Astrocyte (in vitro differentiated cells and primary cell): ENCODE data around the gene PLCXD3. TPM values are rescaled to one million over a fixed set of nuclear protein-coding genes. Genes with fewer than 3 reads are reported as not detected.

Source experiments
- DNase-seq: peaks from one replicate; pipeline ENCODE4 v3.0.0-alpha.2; 2010; ENCODE audit warnings: low read depth
- FAIRE-seq: peaks from 2 replicates; lab custom pipeline; 2011; peaks lifted over from hg19 to GRCh38; lab: Jason Lieb, UNC
- H2AFZ ChIP-seq: 2 replicates; pipeline ENCODE4 v1.6.0; 2012; ENCODE audit warnings: low read depth, low read length, inconsistent platforms
- H3K27ac ChIP-seq: 2 replicates; pipeline ENCODE4 v1.5.1; 2011; ENCODE audit warnings: low read depth, low read length, inconsistent platforms
- H3K27me3 ChIP-seq: 2 replicates; pipeline ENCODE4 v1.6.0; 2011; ENCODE audit warnings: low read length, inconsistent platforms; ENCODE audit not compliant: insufficient read depth
- H3K36me3 ChIP-seq: 2 replicates; pipeline ENCODE4 v1.5.1; 2011; ENCODE audit warnings: low read length, inconsistent platforms; ENCODE audit not compliant: insufficient read depth
- H3K4me1 ChIP-seq: 2 replicates; pipeline ENCODE4 v1.5.1; 2011; ENCODE audit warnings: low read length, inconsistent platforms; ENCODE audit not compliant: insufficient read depth
- H3K4me2 ChIP-seq: 2 replicates; pipeline ENCODE4 v1.6.0; 2012; ENCODE audit warnings: low read length, inconsistent platforms
- H3K4me3 ChIP-seq: 2 replicates; pipeline ENCODE4 v1.5.1; 2011; ENCODE audit warnings: low read depth, mild to moderate bottlenecking, low read length, inconsistent platforms; ENCODE audit not compliant: insufficient read depth
- H3K79me2 ChIP-seq: 2 replicates; pipeline ENCODE4 v1.6.0; 2012; ENCODE audit warnings: mild to moderate bottlenecking, low read length, inconsistent platforms; ENCODE audit not compliant: insufficient read depth
- H3K9ac ChIP-seq: 2 replicates; pipeline ENCODE4 v1.6.0; 2012; ENCODE audit warnings: mild to moderate bottlenecking, low read length, inconsistent platforms
- H3K9me3 ChIP-seq: 2 replicates; pipeline ENCODE4 v1.5.1; 2012; ENCODE audit warnings: low read depth, mild to moderate bottlenecking, low read length, inconsistent platforms; ENCODE audit not compliant: insufficient read depth
- H4K20me1 ChIP-seq: 2 replicates; pipeline ENCODE4 v1.6.0; 2012; ENCODE audit warnings: low read length, inconsistent platforms; ENCODE audit not compliant: insufficient read depth
- H3K27ac Mint-ChIP-seq: one replicate; pipeline ENCODE4 v1.8.0; 2021; ENCODE audit warnings: mild to moderate bottlenecking, mixed read lengths; ENCODE audit not compliant: unreplicated experiment
- H3K27me3 Mint-ChIP-seq: one replicate; pipeline ENCODE4 v1.8.0; 2021; ENCODE audit warnings: low read depth, mixed read lengths; ENCODE audit not compliant: unreplicated experiment
- H3K36me3 Mint-ChIP-seq: one replicate; pipeline ENCODE4 v1.8.0; 2021; ENCODE audit warnings: low read depth, mixed read lengths; ENCODE audit not compliant: unreplicated experiment
- H3K4me1 Mint-ChIP-seq: one replicate; pipeline ENCODE4 v1.8.0; 2021; ENCODE audit warnings: low read depth, mixed read lengths; ENCODE audit not compliant: unreplicated experiment
- H3K4me3 Mint-ChIP-seq: one replicate; pipeline ENCODE4 v1.8.0; 2021; ENCODE audit warnings: mild to moderate bottlenecking, moderate library complexity, mixed read lengths; ENCODE audit not compliant: unreplicated experiment
- H3K9me3 Mint-ChIP-seq: one replicate; pipeline ENCODE4 v1.8.0; 2021; ENCODE audit warnings: mild to moderate bottlenecking, mixed read lengths; ENCODE audit not compliant: unreplicated experiment
- CTCF ChIP-seq: IDR thresholded peaks from 2 replicates; pipeline ENCODE4 v1.5.1; 2011; ENCODE audit warnings: low read depth, mild to moderate bottlenecking, inconsistent platforms, low read length, moderate library complexity; ENCODE audit not compliant: insufficient read depth
- EZH2 ChIP-seq: IDR thresholded peaks from 2 replicates; pipeline ENCODE4 v1.6.1; 2012; ENCODE audit warnings: mild to moderate bottlenecking, low read length, inconsistent platforms; ENCODE audit not compliant: insufficient read depth
- total RNA-seq: library from RNA; stranded (reverse); gene quantifications from 2 replicates; pipeline ENCODE4 v1.2.1, GENCODE V29; 2021

Gene PLCXD3
- total RNA-seq, 1 donor from 2014 or later: 1.6 TPM

- Mint-ChIP-seq H3K4me1 (no peaks in the 10 kb centered on the region), H3K4me3 (no peak overlapping the region), H3K27ac (no peak overlapping the region), H3K9me3 (no peaks in the 10 kb centered on the region), H3K36me3 (no peaks in the 10 kb centered on the region), H3K27me3 (no peaks in the 10 kb centered on the region)
- no peaks in the 10 kb centered on the region for H3K4me1 ChIP-seq
- no peaks in the 10 kb centered on the region for H3K36me3 ChIP-seq
- TF ChIP-seq CTCF: no peak
- no peak for TF ChIP-seq EZH2
- no peaks in the 10 kb centered on the region for H3K79me2 ChIP-seq
- H2AFZ ChIP-seq: no peak overlapping the region
- H3K9me3 ChIP-seq: no peaks in the 10 kb centered on the region
- no peak overlapping the region for H3K27ac ChIP-seq
- H3K4me2 ChIP-seq: no peak overlapping the region
- no peaks in the 10 kb centered on the region for H3K27me3 ChIP-seq
- no peaks in the 10 kb centered on the region for H4K20me1 ChIP-seq
- no peak overlapping the region for H3K9ac ChIP-seq
- DNase-seq (no peak), FAIRE-seq (no peak)
- H3K4me3 ChIP-seq: no peak overlapping the region
Measured at GRCh38 chr5:41286696-41287095, 223.7 kb downstream of the PLCXD3 start.

DNA sequence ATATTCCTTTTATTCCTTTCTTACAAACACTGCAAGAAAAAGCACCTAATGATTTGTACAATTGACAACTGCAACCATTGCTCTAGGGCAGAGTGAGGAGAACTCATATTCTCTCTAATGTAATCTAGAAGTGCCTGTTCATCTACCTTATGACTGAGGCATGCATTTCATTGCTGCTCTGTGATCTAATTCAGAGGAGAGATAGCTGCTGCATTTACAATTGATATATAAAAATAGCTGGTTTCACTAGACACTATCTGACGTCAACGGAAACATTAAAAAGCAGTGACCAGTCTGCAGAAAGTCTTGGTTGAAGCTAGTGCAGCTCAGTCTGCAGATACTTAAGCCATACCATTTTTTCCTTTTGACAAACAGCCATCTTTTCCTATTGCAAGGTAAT is 224.2 kb downstream of the PLCXD3 start:
- Mint-ChIP-seq H3K4me3 (no peak overlapping the region), H3K4me1 (no peaks in the 10 kb centered on the region), H3K27me3 (no peaks in the 10 kb centered on the region), H3K36me3 (no peaks in the 10 kb centered on the region), H3K9me3 (no peaks in the 10 kb centered on the region), H3K27ac (no peak overlapping the region)
- H3K27me3 ChIP-seq: no peaks in the 10 kb centered on the region
- H3K4me3 ChIP-seq: no peak overlapping the region
- H3K4me1 ChIP-seq: no peaks in the 10 kb centered on the region
- H3K79me2 ChIP-seq: no peaks in the 10 kb centered on the region
- no peak overlapping the region for H3K9ac ChIP-seq
- H2AFZ ChIP-seq: no peak overlapping the region
- no peak for TF ChIP-seq EZH2
- TF ChIP-seq CTCF: no peak
- no peaks in the 10 kb centered on the region for H3K36me3 ChIP-seq
- no peak for DNase-seq
- H3K4me2 ChIP-seq: no peak overlapping the region
- no peak for FAIRE-seq
- no peaks in the 10 kb centered on the region for H4K20me1 ChIP-seq
- H3K27ac ChIP-seq: no peak overlapping the region
- H3K9me3 ChIP-seq: no peaks in the 10 kb centered on the region

DNA sequence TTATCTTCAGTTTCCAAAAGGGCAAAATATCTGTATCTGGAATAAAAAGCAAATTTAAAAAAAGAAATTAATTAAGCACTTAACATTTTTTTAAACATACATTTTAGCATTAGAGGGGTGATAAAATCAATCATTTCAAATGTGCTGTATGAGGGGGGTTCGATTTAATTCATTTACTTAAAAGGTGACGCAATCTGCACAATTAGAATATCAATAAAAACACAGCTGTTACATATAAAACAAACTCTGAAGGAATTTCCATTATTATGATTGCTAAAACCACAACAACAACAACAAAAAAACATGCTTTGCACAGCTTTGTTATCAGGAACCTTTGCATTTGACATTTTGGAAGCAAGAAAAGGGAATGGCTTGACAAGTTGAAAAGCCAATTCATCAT is 225.5 kb downstream of the PLCXD3 start:
- Mint-ChIP-seq H3K36me3 (no peaks in the 10 kb centered on the region), H3K27me3 (no peaks in the 10 kb centered on the region), H3K4me1 (no peaks in the 10 kb centered on the region), H3K9me3 (no peaks in the 10 kb centered on the region), H3K27ac (no peak overlapping the region), H3K4me3 (no peak overlapping the region)
- H3K4me2 ChIP-seq: no peak overlapping the region
- no peak overlapping the region for H3K27ac ChIP-seq
- no peaks in the 10 kb centered on the region for H3K36me3 ChIP-seq
- H3K9ac ChIP-seq: no peak overlapping the region
- no peak overlapping the region for H2AFZ ChIP-seq
- no peaks in the 10 kb centered on the region for H4K20me1 ChIP-seq
- no peak overlapping the region for H3K4me3 ChIP-seq
- H3K79me2 ChIP-seq: no peaks in the 10 kb centered on the region
- no peak for FAIRE-seq
- TF ChIP-seq EZH2: no peak
- no peak for TF ChIP-seq CTCF
- H3K9me3 ChIP-seq: no peaks in the 10 kb centered on the region
- no peak for DNase-seq
- H3K27me3 ChIP-seq: no peaks in the 10 kb centered on the region
- H3K4me1 ChIP-seq: no peaks in the 10 kb centered on the region
